Endothelial cell of umbilical vein (primary cell): ENCODE measurements around the gene VAMP2. TPM values are rescaled to one million over a fixed set of nuclear protein-coding genes. Genes with fewer than 3 reads are reported as not detected.

Experiments
- BruUV-seq: library from RNA; stranded (reverse); fragments of 400-500 nt; replicated peaks from 2 replicates; lab custom pipeline; 2021; lab: Mats Ljungman, UMichigan
- CTCF ChIA-PET: fragments of 300-600, 350-600 bp; sonication (Branson Sonifier 250); formaldehyde crosslinking; loops from one replicate; lab custom pipeline; 2021; ENCODE audit warnings: antibody characterized with exemption, inconsistent platforms; lab: Charles Lee
- POLR2A ChIA-PET: fragments of 300-600, 350-600 bp; sonication (Branson Sonifier 250); formaldehyde crosslinking; loops from one replicate; lab custom pipeline; 2021; ENCODE audit warnings: antibody characterized with exemption, inconsistent platforms; lab: Charles Lee
- DNase-seq: peaks from one replicate; pipeline ENCODE4 v3.0.0-alpha.2; 2011; ENCODE audit warnings: low read depth, low spot score
- FAIRE-seq: peaks from 2 replicates; lab custom pipeline; 2011; peaks lifted over from hg19 to GRCh38; lab: Jason Lieb, UNC
- H2AFZ ChIP-seq: 2 replicates; pipeline ENCODE4 v1.6.0; 2012; ENCODE audit warnings: low read depth, low read length, control low read depth, inconsistent platforms
- H3K27ac ChIP-seq: 2 replicates; pipeline ENCODE4 v1.5.1; 2011; ENCODE audit warnings: low read depth, mild to moderate bottlenecking, control low read depth, low read length, moderate library complexity; ENCODE audit not compliant: insufficient read depth
- H3K27me3 ChIP-seq, 2 experiments: 2 replicates each; pipeline versions ENCODE4 v1.6.0 to v1.6.1; 2011; ENCODE audit warnings: low read length in 2 of 2, mixed read lengths in 1 of 2; ENCODE audit not compliant: control insufficient read depth in 2 of 2, insufficient read depth in 2 of 2
- H3K36me3 ChIP-seq, 2 experiments: 2 replicates in 1 of 2; 3 replicates in 1 of 2; pipeline ENCODE4 v1.5.1; 2011; ENCODE audit warnings: low read length in 2 of 2, mild to moderate bottlenecking in 1 of 2, moderate library complexity in 1 of 2; ENCODE audit not compliant: control insufficient read depth in 2 of 2, insufficient read depth in 2 of 2; ENCODE audit errors: extremely low read depth in 1 of 2
- H3K4me1 ChIP-seq: 3 replicates; pipeline ENCODE4 v1.5.1; 2011; ENCODE audit warnings: mild to moderate bottlenecking, low read length; ENCODE audit not compliant: control insufficient read depth, insufficient read depth; ENCODE audit errors: extremely low read depth
- H3K4me2 ChIP-seq: 2 replicates; pipeline ENCODE4 v1.6.1; 2011; ENCODE audit warnings: low read length, control low read depth, mixed read lengths; ENCODE audit not compliant: insufficient read depth
- H3K4me3 ChIP-seq, 3 experiments: fragments of 200-600 bp in 1 of 3; sonication (generic), shearing (Covaris generic) in 1 of 3; replicated peaks in 1 of 3; 2 replicates each; pipeline ENCODE4 v1.5.1; 2011 to 2016; ENCODE audit warnings: control low read depth in 3 of 3, low read length in 3 of 3, mild to moderate bottlenecking in 2 of 3, inconsistent platforms in 1 of 3, low read depth in 1 of 3, moderate library complexity in 1 of 3; ENCODE audit not compliant: insufficient read depth in 1 of 3
- H3K79me2 ChIP-seq: 2 replicates; pipeline ENCODE4 v1.6.0; 2012; ENCODE audit warnings: low read length, inconsistent platforms; ENCODE audit not compliant: control insufficient read depth, insufficient read depth
- H3K9ac ChIP-seq: replicated peaks from 2 replicates; pipeline ENCODE3; 2011; ENCODE audit warnings: low read length, control low read depth; ENCODE audit not compliant: insufficient read depth; ENCODE audit errors: extremely low read depth
- H3K9me1 ChIP-seq: replicated peaks from 3 replicates; pipeline ENCODE4 v1.6.0; 2011; ENCODE audit warnings: mild to moderate bottlenecking, low read length; ENCODE audit not compliant: control insufficient read depth, insufficient read depth; ENCODE audit errors: extremely low read depth
- H3K9me3 ChIP-seq: replicated peaks from 2 replicates; pipeline ENCODE4 v1.5.1; 2012; ENCODE audit warnings: low read length, inconsistent platforms; ENCODE audit not compliant: control insufficient read depth, insufficient read depth
- H4K20me1 ChIP-seq: replicated peaks from 2 replicates; pipeline ENCODE3; 2011; ENCODE audit warnings: mild to moderate bottlenecking, low read length; ENCODE audit not compliant: control insufficient read depth, insufficient read depth; ENCODE audit errors: extremely low read depth
- EZH2 ChIP-seq: IDR thresholded peaks from 2 replicates; pipeline ENCODE4 v1.6.1; 2012; ENCODE audit warnings: borderline replicate concordance, low read depth, mild to moderate bottlenecking, moderate library complexity, low read length, inconsistent platforms; ENCODE audit not compliant: severe bottlenecking
- FOS ChIP-seq: IDR thresholded peaks from 2 replicates; pipeline ENCODE4 v1.6.1; 2011; ENCODE audit warnings: mild to moderate bottlenecking, low read length, moderate library complexity, borderline replicate concordance; ENCODE audit not compliant: insufficient read depth
- GATA2 ChIP-seq: IDR thresholded peaks from 2 replicates; pipeline ENCODE4 v1.7.0; 2011; ENCODE audit warnings: low read depth, mild to moderate bottlenecking, moderate library complexity, mixed read lengths, low read length; ENCODE audit not compliant: insufficient read length, insufficient read depth
- JUN ChIP-seq: IDR thresholded peaks from 2 replicates; pipeline ENCODE4 v1.6.1; 2011; ENCODE audit warnings: borderline replicate concordance, low read depth; ENCODE audit not compliant: insufficient read length, insufficient read depth
- MYC ChIP-seq: IDR thresholded peaks from one replicate; pipeline ENCODE4 v1.6.1; 2011; ENCODE audit warnings: mild to moderate bottlenecking, low read depth, low read length
- POLR2A ChIP-seq: IDR thresholded peaks from 2 replicates; pipeline ENCODE4 v1.6.1; 2012; ENCODE audit warnings: low read depth, mild to moderate bottlenecking, control low read depth, low read length
- POLR2AphosphoS5 ChIP-seq: IDR thresholded peaks from 2 replicates; pipeline ENCODE4 v1.6.1; 2012; ENCODE audit warnings: low read depth, mild to moderate bottlenecking, control low read depth, low read length, moderate library complexity; ENCODE audit not compliant: insufficient read depth
- dilution Hi-C: fragments of 300-500 bp; cut with MboI; formaldehyde crosslinking; loops from one replicate; pipeline ENCODE4 v1.15.0; 2019; ENCODE audit warnings: low sequenced_read_pairs; ENCODE audit not compliant: extremely low pct_ligation_motif_present
- intact Hi-C: fragments of 100-400 bp; cut with micrococcal nuclease; formaldehyde crosslinking; loops from one replicate; pipeline ENCODE4 v1.10.0; 2022
- polyA plus RNA-seq, 4 experiments: library from polyadenylated mRNA; depleted of rRNA in 3 of 4; stranded (reverse) in 3 of 4; unstranded in 1 of 4; fragments of >200 nt; gene quantifications; 2 replicates each; pipeline versions ENCODE4 v1.2.1 to v1.2.3, GENCODE V29; 2011 to 2012; ENCODE audit warnings: missing spikeins in 1 of 4
- total RNA-seq: library from RNA; stranded (reverse); gene quantifications from 2 replicates; pipeline ENCODE4 v1.2.3, GENCODE V29; 2021
- TF ChIP-seq, protein P1 (sequence below): IDR thresholded peaks from 2 replicates; pipeline ENCODE4 v1.6.1; 2011; ENCODE audit not compliant: insufficient read depth, insufficient read length
- TF ChIP-seq, protein P2 (sequence below), 2 donors: IDR thresholded peaks; 1 replicate in 1 of 2; 2 replicates in 1 of 2; pipeline ENCODE4 v1.5.1; 2011; ENCODE audit warnings: low read length in 2 of 2, mild to moderate bottlenecking in 2 of 2, moderate library complexity in 2 of 2, control low read depth in 1 of 2, inconsistent platforms in 1 of 2, low read depth in 1 of 2; ENCODE audit not compliant: insufficient read depth in 1 of 2; ENCODE audit errors: extremely low read depth in 1 of 2

The VAMP2 gene
- total and polyA plus RNA-seq, 2 donors (not counting 3 experiments of a cell fraction or from before 2014, with no cell fraction given): 35.9 to 38.0 TPM

DNA sequence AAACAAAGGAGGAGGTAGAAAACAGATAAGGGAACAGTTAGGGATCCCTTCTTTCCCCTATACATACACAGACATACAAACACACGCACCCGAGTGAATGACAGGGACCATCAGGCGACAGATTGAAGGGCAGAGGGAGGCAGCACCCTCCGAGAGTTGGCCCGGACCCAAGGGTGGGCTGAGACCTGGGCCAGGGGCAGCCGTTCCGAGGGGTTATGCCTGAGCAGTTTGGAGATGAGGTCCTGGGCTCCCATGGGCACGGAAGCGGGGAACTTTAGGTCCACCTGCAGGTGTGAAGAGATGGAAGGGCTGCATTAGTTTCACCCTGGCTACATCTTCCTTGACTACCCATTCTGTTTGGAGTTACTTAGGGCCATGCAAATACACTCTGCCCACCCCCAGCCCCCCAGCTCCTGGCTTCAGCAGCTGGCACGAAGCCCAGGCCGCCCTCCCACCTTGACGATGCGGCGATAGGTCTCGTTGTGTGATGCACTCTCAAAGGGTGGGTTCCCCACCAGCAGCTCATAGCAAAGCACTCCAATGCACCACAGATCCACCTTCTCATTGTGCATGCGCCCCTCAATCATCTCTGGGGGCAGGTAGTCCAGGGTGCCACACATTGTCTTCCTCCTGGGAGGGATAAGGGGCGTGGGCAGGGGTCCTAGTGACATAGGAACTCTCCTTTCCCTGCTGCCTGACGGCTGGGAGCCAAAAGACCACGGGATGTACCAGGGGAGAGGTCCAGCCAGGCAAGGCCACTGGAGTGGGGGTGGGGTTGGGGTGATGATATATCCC lies 42.2 kb upstream of the VAMP2 start:
- POLR2A ChIA-PET: no interaction called here
- Histone ChIP-seq H3K9me3 (no peaks in the 10 kb centered on the region), H3K27ac (no peak overlapping the region), H3K9ac (no peak overlapping the region), H3K4me1 (peaks cover 9% of the 10 kb centered on the region), H2AFZ (no peak overlapping the region), H3K79me2 (peaks cover 29% of the 10 kb centered on the region), H3K27me3 (no peaks in the 10 kb centered on the region), H3K4me3 (no peak overlapping the region), H3K9me1 (no peaks in the 10 kb centered on the region), H3K36me3 (peaks cover 3 to 7% of the 10 kb centered on the region in 2 experiments), H4K20me1 (no peaks in the 10 kb centered on the region), H3K4me2 (no peak overlapping the region)
- dilution Hi-C loops: no loop called here
- FAIRE-seq (no peak), DNase-seq (no peak)
- TF ChIP-seq, protein P1, sequence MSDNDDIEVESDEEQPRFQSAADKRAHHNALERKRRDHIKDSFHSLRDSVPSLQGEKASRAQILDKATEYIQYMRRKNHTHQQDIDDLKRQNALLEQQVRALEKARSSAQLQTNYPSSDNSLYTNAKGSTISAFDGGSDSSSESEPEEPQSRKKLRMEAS: no peak
- peak; percentile 33 for TF ChIP-seq POLR2AphosphoS5
- no TSS peak for BruUV-seq
- intact Hi-C loops: no loop called here
- CTCF ChIA-PET: no interaction called here

DNA sequence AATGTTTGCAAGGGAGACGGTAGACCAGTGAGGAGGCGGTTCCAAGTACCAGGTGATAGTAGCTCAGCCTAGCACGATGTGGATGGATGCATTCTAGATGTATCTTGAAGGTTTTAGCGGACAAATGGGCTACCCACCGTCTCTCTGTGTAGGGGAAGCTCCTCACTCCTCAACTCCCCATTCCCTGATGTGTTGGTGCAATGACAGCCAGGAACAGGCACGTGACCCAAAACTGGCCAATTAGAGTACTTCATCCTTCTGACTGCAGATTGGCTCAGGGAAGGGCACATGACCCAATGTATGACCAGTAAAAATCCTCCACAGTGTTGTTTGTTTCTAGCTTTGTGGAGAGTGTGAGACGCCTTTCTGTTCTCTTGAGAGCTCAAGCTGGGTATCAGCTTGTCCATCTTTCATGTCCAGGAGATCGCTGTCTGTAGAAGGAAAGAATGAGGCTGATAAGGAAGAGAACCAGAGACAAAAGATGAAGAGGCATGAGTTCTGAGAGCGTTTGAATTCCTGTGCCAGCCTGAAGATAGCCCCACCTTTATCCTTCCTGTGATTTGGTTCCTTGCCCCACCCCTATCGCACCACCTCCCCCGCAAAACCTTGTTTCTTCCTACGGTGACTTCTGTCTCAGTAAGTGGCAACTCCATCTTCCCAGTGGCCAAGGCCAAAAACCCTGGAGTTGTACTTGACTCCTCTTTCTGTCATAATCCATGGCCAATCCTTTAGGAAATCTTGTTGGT lies 29.5 kb upstream of the VAMP2 start:
- H3K4me2 ChIP-seq: peak overlapping the region; percentile 63
- no peaks in the 10 kb centered on the region for H3K9me1 ChIP-seq
- H3K9me3 ChIP-seq: no peaks in the 10 kb centered on the region
- peak overlapping the region; percentile 50 for H3K27ac ChIP-seq
- H3K4me3 ChIP-seq: peak overlapping the region in 2 of 3 experiments; percentile 9 to 43
- no peaks in the 10 kb centered on the region for H3K36me3 ChIP-seq
- peak; percentile 92 for FAIRE-seq
- H3K27me3 ChIP-seq: no peaks in the 10 kb centered on the region
- no peaks in the 10 kb centered on the region for H4K20me1 ChIP-seq
- peaks cover 27% of the 10 kb centered on the region for H3K4me1 ChIP-seq
- peak overlapping the region; percentile 61 for H3K9ac ChIP-seq
- peak; percentile 83 for TF ChIP-seq POLR2A
- TF ChIP-seq POLR2AphosphoS5: no peak
- TF ChIP-seq MYC: no peak
- no peak for TF ChIP-seq EZH2
- TF ChIP-seq, protein P2, sequence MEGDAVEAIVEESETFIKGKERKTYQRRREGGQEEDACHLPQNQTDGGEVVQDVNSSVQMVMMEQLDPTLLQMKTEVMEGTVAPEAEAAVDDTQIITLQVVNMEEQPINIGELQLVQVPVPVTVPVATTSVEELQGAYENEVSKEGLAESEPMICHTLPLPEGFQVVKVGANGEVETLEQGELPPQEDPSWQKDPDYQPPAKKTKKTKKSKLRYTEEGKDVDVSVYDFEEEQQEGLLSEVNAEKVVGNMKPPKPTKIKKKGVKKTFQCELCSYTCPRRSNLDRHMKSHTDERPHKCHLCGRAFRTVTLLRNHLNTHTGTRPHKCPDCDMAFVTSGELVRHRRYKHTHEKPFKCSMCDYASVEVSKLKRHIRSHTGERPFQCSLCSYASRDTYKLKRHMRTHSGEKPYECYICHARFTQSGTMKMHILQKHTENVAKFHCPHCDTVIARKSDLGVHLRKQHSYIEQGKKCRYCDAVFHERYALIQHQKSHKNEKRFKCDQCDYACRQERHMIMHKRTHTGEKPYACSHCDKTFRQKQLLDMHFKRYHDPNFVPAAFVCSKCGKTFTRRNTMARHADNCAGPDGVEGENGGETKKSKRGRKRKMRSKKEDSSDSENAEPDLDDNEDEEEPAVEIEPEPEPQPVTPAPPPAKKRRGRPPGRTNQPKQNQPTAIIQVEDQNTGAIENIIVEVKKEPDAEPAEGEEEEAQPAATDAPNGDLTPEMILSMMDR (IDR thresholded peaks at IDR 0.05; ENCODE audit: extremely low read depth in 1 of 2, insufficient read depth in 1 of 2, low read depth in 1 of 2, low read length in 2 of 2): no peak
- TF ChIP-seq, protein P1: peak; percentile 98
- TF ChIP-seq FOS: no peak
- TF ChIP-seq JUN: no peak
- no peak for TF ChIP-seq GATA2
- POLR2A ChIA-PET: interaction anchor here (0.6 to 2.0 kb wide), 5 partner anchors 8 to 32 kb away, joined by 3 to 9 read pairs (median 6); partner anchors contain the start of gene AURKB
- peak overlapping the region; percentile 61 for H2AFZ ChIP-seq
- CTCF ChIA-PET: interaction anchor here (0.8 to 1.6 kb wide), 6 partner anchors 18 to 109 kb away, joined by 3 to 7 read pairs (median 4); partner anchors contain the start of genes AURKB and CTC1
- intact Hi-C loops: no loop called here
- H3K79me2 ChIP-seq: peaks cover 8% of the 10 kb centered on the region
- peak; percentile 93 for DNase-seq
- dilution Hi-C loops: no loop called here
- BruUV-seq: TSS peak; percentile 20
